Neural cell (in vitro differentiated cells): ENCODE measurements around the gene CLEC19A. TPM values are rescaled to one million over a fixed set of nuclear protein-coding genes. Genes with fewer than 3 reads are reported as not detected.

Source experiments
- H2AFZ ChIP-seq: fragments of 200-600, 300-800 bp; sonication (generic), shearing (Covaris generic); 2 replicates; pipeline ENCODE4 v1.6.0; 2014; ENCODE audit warnings: low read depth, mild to moderate bottlenecking, antibody characterized with exemption, low read length, moderate library complexity
- H3F3A ChIP-seq: fragments of 200-600 bp; shearing (Covaris generic); 2 replicates; pipeline ENCODE4 v1.6.1; 2016; ENCODE audit warnings: mild to moderate bottlenecking, moderate library complexity, mixed read lengths, antibody characterized with exemption, low read length; ENCODE audit not compliant: insufficient read depth, poor library complexity, severe bottlenecking
- H3K27ac ChIP-seq: fragments of 200-600, 300-800 bp; sonication (generic), shearing (Covaris generic); 2 replicates; pipeline ENCODE4 v1.5.1; 2014; ENCODE audit warnings: mild to moderate bottlenecking, low read length, moderate library complexity
- H3K27me3 ChIP-seq: fragments of 300-800, 200-600 bp; sonication (generic), shearing (Covaris generic); 2 replicates; pipeline ENCODE4 v1.6.0; 2014; ENCODE audit warnings: mild to moderate bottlenecking, low read depth, low read length, moderate library complexity; ENCODE audit not compliant: insufficient read depth
- H3K36me3 ChIP-seq: fragments of 300-800, 200-600 bp; sonication (generic), shearing (Covaris generic); 2 replicates; pipeline ENCODE4 v1.5.1; 2014; ENCODE audit warnings: mild to moderate bottlenecking, antibody characterized with exemption, low read length, moderate library complexity; ENCODE audit not compliant: insufficient read depth
- H3K4me2 ChIP-seq: fragments of 300-800, 200-600 bp; sonication (generic), shearing (Covaris generic); 2 replicates; pipeline ENCODE4 v1.6.0; 2014; ENCODE audit warnings: mild to moderate bottlenecking, low read length
- H3K4me3 ChIP-seq: fragments of 300-800, 200-600 bp; sonication (generic), shearing (Covaris generic); 2 replicates; pipeline ENCODE4 v1.5.1; 2014; ENCODE audit warnings: mild to moderate bottlenecking, low read length, moderate library complexity
- H3K79me2 ChIP-seq: fragments of 200-600 bp; shearing (Covaris generic); replicated peaks from 2 replicates; pipeline ENCODE4 v1.6.0; 2014; ENCODE audit warnings: mild to moderate bottlenecking, low read length, moderate library complexity; ENCODE audit not compliant: insufficient read depth
- H3K9ac ChIP-seq: fragments of 300-800, 200-600 bp; sonication (generic), shearing (Covaris generic); 2 replicates; pipeline ENCODE4 v1.6.1; 2016; ENCODE audit warnings: mild to moderate bottlenecking, low read length, mixed read lengths
- H3K9me2 ChIP-seq: fragments of 200-600 bp; shearing (Covaris generic); 2 replicates; pipeline ENCODE4 v1.6.1; 2016; ENCODE audit warnings: mild to moderate bottlenecking, low read length, mixed read lengths; ENCODE audit not compliant: insufficient read depth
- H3K9me3 ChIP-seq: fragments of 200-600, 300-800 bp; sonication (generic), shearing (Covaris generic); 2 replicates; pipeline ENCODE4 v1.6.1; 2016; ENCODE audit warnings: mild to moderate bottlenecking, mixed run types, low read length, moderate library complexity, mixed read lengths
- H4K20me1 ChIP-seq: fragments of 200-600 bp; shearing (Covaris generic); 2 replicates; pipeline ENCODE4 v1.6.1; 2016; ENCODE audit warnings: mild to moderate bottlenecking, mixed run types; ENCODE audit not compliant: insufficient read depth
- CTCF ChIP-seq: fragments of 450-650 bp; IDR thresholded peaks from 2 replicates; pipeline ENCODE4 v1.5.1; 2014; ENCODE audit warnings: antibody characterized with exemption, mild to moderate bottlenecking, moderate library complexity; ENCODE audit not compliant: poor library complexity, severe bottlenecking
- EP300 ChIP-seq: fragments of 450-650 bp; conservative IDR thresholded peaks from 2 replicates; pipeline ENCODE4 v1.6.1; 2014; ENCODE audit warnings: antibody characterized with exemption, mild to moderate bottlenecking, moderate library complexity; ENCODE audit not compliant: poor library complexity, severe bottlenecking
- EZH2 ChIP-seq: fragments of 200-600, 300-800 bp; shearing (Covaris generic), sonication (generic); IDR thresholded peaks from 2 replicates; pipeline ENCODE4 v1.6.1; 2014; ENCODE audit warnings: antibody characterized with exemption, low read length, borderline replicate concordance, mild to moderate bottlenecking; ENCODE audit not compliant: insufficient read depth, poor library complexity, severe bottlenecking
- MXI1 ChIP-seq: fragments of 450-650 bp; conservative IDR thresholded peaks from 2 replicates; pipeline ENCODE4 v1.6.1; 2014; ENCODE audit warnings: antibody characterized with exemption, mild to moderate bottlenecking; ENCODE audit not compliant: poor library complexity, severe bottlenecking
- POLR2AphosphoS5 ChIP-seq: IDR thresholded peaks from 2 replicates; pipeline ENCODE4 v1.6.1; 2012
- RAD21 ChIP-seq: fragments of 450-650 bp; conservative IDR thresholded peaks from 2 replicates; pipeline ENCODE4 v1.6.1; 2014; ENCODE audit warnings: antibody characterized with exemption, mild to moderate bottlenecking, moderate library complexity
- REST ChIP-seq: IDR thresholded peaks from 2 replicates; pipeline ENCODE4 v1.6.1; 2012; ENCODE audit warnings: borderline replicate concordance
- SMC3 ChIP-seq: fragments of 450-650 bp; conservative IDR thresholded peaks from 2 replicates; pipeline ENCODE4 v1.6.1; 2014; ENCODE audit warnings: antibody characterized with exemption, mild to moderate bottlenecking, moderate library complexity; ENCODE audit not compliant: poor library complexity
- TAF1 ChIP-seq: IDR thresholded peaks from 2 replicates; pipeline ENCODE4 v1.6.1; 2012; ENCODE audit warnings: low read depth
- polyA plus RNA-seq: library from polyadenylated mRNA; depleted of rRNA; stranded (reverse); fragments of >200 nt; gene quantifications from 2 replicates; pipeline ENCODE4 v1.2.3, GENCODE V29; 2014

The CLEC19A gene
- polyA plus RNA-seq, 1 donor from 2014 or later, result not detected

GRCh38 chr16:19242987-19243575 lies 42.5 kb upstream of the CLEC19A start:
- Histone ChIP-seq H3K9ac (no peak overlapping the region), H4K20me1 (no peaks in the 10 kb centered on the region), H3K79me2 (no peaks in the 10 kb centered on the region), H3K4me3 (no peak overlapping the region), H3K9me2 (no peaks in the 10 kb centered on the region), H3K27ac (no peak overlapping the region), H3K9me3 (no peaks in the 10 kb centered on the region), H3K27me3 (no peaks in the 10 kb centered on the region), H3K4me2 (no peak overlapping the region), H3F3A (no peaks in the 10 kb centered on the region), H3K36me3 (no peaks in the 10 kb centered on the region), H2AFZ (no peak overlapping the region)
- no peak for TF ChIP-seq MXI1
- no peak for TF ChIP-seq RAD21

- Histone ChIP-seq H3F3A (no peaks in the 10 kb centered on the region), H3K9me2 (no peaks in the 10 kb centered on the region), H3K4me3 (no peak overlapping the region)
Observed at GRCh38 chr16:19245326-19245925, 40.1 kb upstream of the CLEC19A start.

More at GRCh38 chr16:19245326-19245925, 40.1 kb upstream of the CLEC19A start:
- no peak overlapping the region for H3K9ac ChIP-seq
- no peaks in the 10 kb centered on the region for H3K36me3 ChIP-seq
- H3K27me3 ChIP-seq, result no peaks in the 10 kb centered on the region
- H2AFZ ChIP-seq, result no peak overlapping the region
- no peak overlapping the region for H3K27ac ChIP-seq
- no peak overlapping the region for H3K4me2 ChIP-seq
- H3K9me3 ChIP-seq, result no peaks in the 10 kb centered on the region
- no peaks in the 10 kb centered on the region for H3K79me2 ChIP-seq
- TF ChIP-seq SMC3 (no peak), RAD21 (no peak), CTCF (no peak), EP300 (no peak), REST (no peak), POLR2AphosphoS5 (no peak), TAF1 (no peak), MXI1 (no peak), EZH2 (no peak)
- no peaks in the 10 kb centered on the region for H4K20me1 ChIP-seq
